Measurements from ENCODE around the gene DLX2.
A peak's percentile ranks its signal among the peaks of the same experiment; 100 is the strongest.

DNA sequence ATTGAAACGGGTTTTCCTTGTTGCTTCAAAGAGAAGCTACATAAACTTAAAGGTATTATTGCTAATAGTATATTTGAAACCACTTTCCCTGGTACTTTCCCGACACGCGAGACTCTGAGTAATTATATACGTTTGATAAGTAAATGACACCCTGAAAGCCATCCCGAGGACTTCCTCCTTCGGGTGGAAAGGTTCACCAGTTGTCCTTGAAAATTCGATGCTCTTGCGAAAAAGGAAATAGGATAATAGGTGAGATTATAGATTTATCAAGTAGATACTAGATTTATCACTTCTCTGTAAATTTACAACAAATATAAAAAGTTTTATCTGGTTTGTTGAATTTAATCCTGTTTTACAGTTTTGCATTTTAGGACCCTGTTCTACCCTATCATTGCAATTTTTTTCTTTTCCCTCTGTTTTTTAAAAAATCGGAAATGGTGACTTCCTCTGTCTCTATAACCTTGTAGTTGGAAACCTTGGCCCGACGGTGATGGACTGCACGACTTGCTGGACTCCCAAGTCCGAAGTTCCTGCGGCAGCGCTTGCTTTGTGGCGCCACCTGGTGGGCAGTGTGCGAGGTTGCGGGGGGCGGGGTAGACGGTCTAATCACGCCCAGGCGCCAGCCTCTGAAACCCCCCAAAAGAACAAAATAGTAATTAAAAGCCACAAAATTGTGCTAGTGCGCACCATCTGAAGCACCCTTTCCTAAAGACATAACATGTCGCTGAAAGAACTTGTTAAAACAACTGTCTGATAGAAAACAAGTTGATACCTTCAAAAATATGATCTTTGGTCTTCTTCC lies 972 bp upstream of the DLX2 start:
- TF ChIP-seq, protein P1, sequence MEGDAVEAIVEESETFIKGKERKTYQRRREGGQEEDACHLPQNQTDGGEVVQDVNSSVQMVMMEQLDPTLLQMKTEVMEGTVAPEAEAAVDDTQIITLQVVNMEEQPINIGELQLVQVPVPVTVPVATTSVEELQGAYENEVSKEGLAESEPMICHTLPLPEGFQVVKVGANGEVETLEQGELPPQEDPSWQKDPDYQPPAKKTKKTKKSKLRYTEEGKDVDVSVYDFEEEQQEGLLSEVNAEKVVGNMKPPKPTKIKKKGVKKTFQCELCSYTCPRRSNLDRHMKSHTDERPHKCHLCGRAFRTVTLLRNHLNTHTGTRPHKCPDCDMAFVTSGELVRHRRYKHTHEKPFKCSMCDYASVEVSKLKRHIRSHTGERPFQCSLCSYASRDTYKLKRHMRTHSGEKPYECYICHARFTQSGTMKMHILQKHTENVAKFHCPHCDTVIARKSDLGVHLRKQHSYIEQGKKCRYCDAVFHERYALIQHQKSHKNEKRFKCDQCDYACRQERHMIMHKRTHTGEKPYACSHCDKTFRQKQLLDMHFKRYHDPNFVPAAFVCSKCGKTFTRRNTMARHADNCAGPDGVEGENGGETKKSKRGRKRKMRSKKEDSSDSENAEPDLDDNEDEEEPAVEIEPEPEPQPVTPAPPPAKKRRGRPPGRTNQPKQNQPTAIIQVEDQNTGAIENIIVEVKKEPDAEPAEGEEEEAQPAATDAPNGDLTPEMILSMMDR (IDR thresholded peaks at IDR 0.05; ENCODE audit: poor library complexity, severe bottlenecking): peak; percentile 89
- TF ChIP-seq, protein P2, sequence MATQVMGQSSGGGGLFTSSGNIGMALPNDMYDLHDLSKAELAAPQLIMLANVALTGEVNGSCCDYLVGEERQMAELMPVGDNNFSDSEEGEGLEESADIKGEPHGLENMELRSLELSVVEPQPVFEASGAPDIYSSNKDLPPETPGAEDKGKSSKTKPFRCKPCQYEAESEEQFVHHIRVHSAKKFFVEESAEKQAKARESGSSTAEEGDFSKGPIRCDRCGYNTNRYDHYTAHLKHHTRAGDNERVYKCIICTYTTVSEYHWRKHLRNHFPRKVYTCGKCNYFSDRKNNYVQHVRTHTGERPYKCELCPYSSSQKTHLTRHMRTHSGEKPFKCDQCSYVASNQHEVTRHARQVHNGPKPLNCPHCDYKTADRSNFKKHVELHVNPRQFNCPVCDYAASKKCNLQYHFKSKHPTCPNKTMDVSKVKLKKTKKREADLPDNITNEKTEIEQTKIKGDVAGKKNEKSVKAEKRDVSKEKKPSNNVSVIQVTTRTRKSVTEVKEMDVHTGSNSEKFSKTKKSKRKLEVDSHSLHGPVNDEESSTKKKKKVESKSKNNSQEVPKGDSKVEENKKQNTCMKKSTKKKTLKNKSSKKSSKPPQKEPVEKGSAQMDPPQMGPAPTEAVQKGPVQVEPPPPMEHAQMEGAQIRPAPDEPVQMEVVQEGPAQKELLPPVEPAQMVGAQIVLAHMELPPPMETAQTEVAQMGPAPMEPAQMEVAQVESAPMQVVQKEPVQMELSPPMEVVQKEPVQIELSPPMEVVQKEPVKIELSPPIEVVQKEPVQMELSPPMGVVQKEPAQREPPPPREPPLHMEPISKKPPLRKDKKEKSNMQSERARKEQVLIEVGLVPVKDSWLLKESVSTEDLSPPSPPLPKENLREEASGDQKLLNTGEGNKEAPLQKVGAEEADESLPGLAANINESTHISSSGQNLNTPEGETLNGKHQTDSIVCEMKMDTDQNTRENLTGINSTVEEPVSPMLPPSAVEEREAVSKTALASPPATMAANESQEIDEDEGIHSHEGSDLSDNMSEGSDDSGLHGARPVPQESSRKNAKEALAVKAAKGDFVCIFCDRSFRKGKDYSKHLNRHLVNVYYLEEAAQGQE (IDR thresholded peaks at IDR 0.05; ENCODE audit: borderline replicate concordance): no peak
- no peak for TF ChIP-seq MXI1 (conservative IDR thresholded peaks at IDR 0.05; ENCODE audit: poor library complexity, severe bottlenecking)

Measured in neural cell (in vitro differentiated cells).